ENCODE results near the gene SFTA2. TPM values are rescaled to one million over a fixed set of nuclear protein-coding genes. Genes with fewer than 3 reads are reported as not detected.

SFTA2 gene
- total RNA-seq, 1 experiment from 2014 or later: not detected

GRCh38 chr6:30939473-30939872 is 7.5 kb upstream of the SFTA2 start:
- Histone ChIP-seq H3K9me3 (ENCODE audit: low read depth, low read length, poor library complexity, severe bottlenecking) (no peaks in the 10 kb centered on the region), H3K27me3 (replicated peaks; ENCODE audit: insufficient read depth, low read depth, low read length, poor library complexity) (no peaks in the 10 kb centered on the region), H3K27ac (ENCODE audit: low read depth, low read length, poor library complexity, severe bottlenecking) (no peak overlapping the region), H3K4me3 (ENCODE audit: low read depth, low read length, poor library complexity, severe bottlenecking) (no peak overlapping the region), H3K4me1 (ENCODE audit: insufficient read depth, low read length, poor library complexity, severe bottlenecking) (peaks cover 23% of the 10 kb centered on the region), H3K36me3 (ENCODE audit: insufficient read depth, low read length, poor library complexity, severe bottlenecking) (no peaks in the 10 kb centered on the region)
- ChIA-PET CTCF (no interaction called here), POLR2A (ENCODE audit: low non-redundant PET) (no interaction called here)
- TF ChIP-seq EZH2 (IDR thresholded peaks at IDR 0.05; ENCODE audit: borderline replicate concordance, low read depth, low read length, poor library complexity, severe bottlenecking) (no peak), CTCF (conservative IDR thresholded peaks at IDR 0.05; ENCODE audit: low read depth, low read length) (no peak)
- BruUV-seq (replicated peaks): no TSS peak
- intact Hi-C loops (cut with micrococcal nuclease; ENCODE audit: unreplicated experiment): no loop called here
- DNase-seq (ENCODE audit: low spot score): no peak

- no TSS peak for BruUV-seq (replicated peaks)
- no peaks in the 10 kb centered on the region for H3K27me3 ChIP-seq (replicated peaks; ENCODE audit: insufficient read depth, low read depth, low read length, poor library complexity)
- CTCF ChIA-PET: no interaction called here
- no peak for TF ChIP-seq EZH2 (IDR thresholded peaks at IDR 0.05; ENCODE audit: borderline replicate concordance, low read depth, low read length, poor library complexity, severe bottlenecking)
- no peak for TF ChIP-seq CTCF (conservative IDR thresholded peaks at IDR 0.05; ENCODE audit: low read depth, low read length)
- intact Hi-C loops (cut with micrococcal nuclease; ENCODE audit: unreplicated experiment): no loop called here
- H3K36me3 ChIP-seq (ENCODE audit: insufficient read depth, low read length, poor library complexity, severe bottlenecking): no peaks in the 10 kb centered on the region
- H3K9me3 ChIP-seq (ENCODE audit: low read depth, low read length, poor library complexity, severe bottlenecking): no peaks in the 10 kb centered on the region
- POLR2A ChIA-PET (ENCODE audit: low non-redundant PET): no interaction called here
- H3K4me1 ChIP-seq (ENCODE audit: insufficient read depth, low read length, poor library complexity, severe bottlenecking): peaks cover 23% of the 10 kb centered on the region
- no peak overlapping the region for H3K27ac ChIP-seq (ENCODE audit: low read depth, low read length, poor library complexity, severe bottlenecking)
- H3K4me3 ChIP-seq (ENCODE audit: low read depth, low read length, poor library complexity, severe bottlenecking): no peak overlapping the region
- no peak for DNase-seq (ENCODE audit: low spot score)
These were observed 6.8 kb upstream of the SFTA2 start for GRCh38 chr6:30938730-30939129.

GRCh38 chr6:30937265-30937664 is 5.3 kb upstream of the SFTA2 start:
- no TSS peak for BruUV-seq (replicated peaks)
- Histone ChIP-seq H3K27me3 (replicated peaks; ENCODE audit: insufficient read depth, low read depth, low read length, poor library complexity) (no peaks in the 10 kb centered on the region), H3K36me3 (ENCODE audit: insufficient read depth, low read length, poor library complexity, severe bottlenecking) (no peaks in the 10 kb centered on the region), H3K4me1 (ENCODE audit: insufficient read depth, low read length, poor library complexity, severe bottlenecking) (peaks cover 13% of the 10 kb centered on the region), H3K27ac (ENCODE audit: low read depth, low read length, poor library complexity, severe bottlenecking) (no peak overlapping the region), H3K4me3 (ENCODE audit: low read depth, low read length, poor library complexity, severe bottlenecking) (no peak overlapping the region), H3K9me3 (ENCODE audit: low read depth, low read length, poor library complexity, severe bottlenecking) (no peaks in the 10 kb centered on the region)
- no peak for TF ChIP-seq EZH2 (IDR thresholded peaks at IDR 0.05; ENCODE audit: borderline replicate concordance, low read depth, low read length, poor library complexity, severe bottlenecking)
- no peak for TF ChIP-seq CTCF (conservative IDR thresholded peaks at IDR 0.05; ENCODE audit: low read depth, low read length)
- DNase-seq (ENCODE audit: low spot score): no peak
- POLR2A ChIA-PET (ENCODE audit: low non-redundant PET): interaction anchor here (0.7 kb wide), 1 partner anchor 49 kb away, joined by 4 read pairs; no protein-coding TSS in a partner anchor
- intact Hi-C loops (cut with micrococcal nuclease; ENCODE audit: unreplicated experiment): no loop called here
- CTCF ChIA-PET: no interaction called here

Data from A673 (cell line).